OCI-LY1 (cell line): Measurements from ENCODE around the gene MAGI1.

ENCODE experiments used
- CTCF ChIP-seq: fragments of 200-600 bp; sonication (generic), shearing (Covaris generic); IDR thresholded peaks from 2 replicates; pipeline ENCODE4 v1.5.1; 2017; ENCODE audit warnings: mild to moderate bottlenecking, antibody characterized with exemption, low read length, moderate library complexity, mixed read lengths
- EZH2 ChIP-seq: fragments of 200-600 bp; sonication (generic), shearing (Covaris generic); IDR thresholded peaks from 2 replicates; pipeline ENCODE4 v1.8.0; 2017; ENCODE audit warnings: borderline replicate concordance, mixed run types, mild to moderate bottlenecking, antibody characterized with exemption, low read length, moderate library complexity, mixed read lengths

GRCh38 chr3:66018057-66019033, 20.4 kb downstream of the MAGI1 start:
- TF ChIP-seq CTCF = no peak
- TF ChIP-seq EZH2 = no peak
